NCI-H1694 (cell line): ENCODE results near the gene CEBPB.
"Not testable (repeated sequence)": the region's sequence is repeated elsewhere in the genome, so short reads cannot be mapped to it uniquely, and the experiment has no call there.

ENCODE experiments used
- DNase-seq: peaks from one replicate; lab custom pipeline; 2025; lab: John Stamatoyannopoulos, UW

Gene CEBPB

DNA sequence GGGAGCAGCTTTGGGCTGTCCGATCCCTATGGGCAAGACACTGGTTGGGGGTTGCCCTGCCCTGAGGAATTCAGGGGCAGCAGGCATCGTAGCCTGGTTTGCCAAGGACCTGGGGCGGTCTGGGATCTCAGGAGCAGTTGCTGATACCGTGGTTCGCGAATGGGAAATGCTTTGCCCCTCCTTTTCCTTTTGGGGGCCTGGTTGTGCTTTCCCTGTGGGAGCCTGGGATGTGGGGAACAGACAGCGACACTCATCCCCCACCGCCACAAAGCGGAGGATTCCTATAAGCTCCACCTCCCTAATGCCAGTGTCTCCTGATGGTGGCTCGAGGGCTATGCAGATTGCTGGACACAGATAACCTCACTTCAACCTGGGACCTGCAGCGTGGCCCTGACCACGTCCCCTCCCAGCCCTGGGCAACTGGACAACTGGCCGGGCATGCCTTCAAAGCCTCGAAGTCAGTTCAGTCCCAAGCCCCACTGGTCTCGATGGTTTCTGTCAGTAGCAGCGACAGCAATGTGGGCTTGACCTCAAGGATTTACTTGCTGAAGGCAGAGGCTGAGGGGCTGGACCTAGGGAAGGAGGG lies 3.3 kb downstream of the CEBPB start:
- no peak for DNase-seq

DNA sequence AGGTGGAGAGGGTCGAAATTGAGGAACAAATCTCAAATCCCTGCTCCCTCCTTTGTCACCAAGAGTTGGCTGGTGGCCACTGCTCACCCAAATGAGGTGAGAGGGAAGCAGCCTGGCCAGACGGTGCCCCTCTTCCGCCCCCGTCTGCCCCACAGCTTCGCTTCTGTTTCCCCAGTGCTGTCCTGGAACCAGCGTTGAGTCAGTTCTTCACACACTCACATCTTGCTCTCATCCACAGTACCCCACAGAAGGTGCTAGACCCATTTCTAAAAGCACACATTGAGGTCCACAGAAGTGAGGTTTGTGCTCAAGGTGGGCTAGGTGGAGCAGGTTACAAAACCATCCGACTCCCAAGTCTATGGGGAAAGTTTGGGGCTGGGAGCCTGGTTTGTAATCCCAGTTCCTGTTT lies 3.8 kb downstream of the CEBPB start:
- no peak for DNase-seq

DNA sequence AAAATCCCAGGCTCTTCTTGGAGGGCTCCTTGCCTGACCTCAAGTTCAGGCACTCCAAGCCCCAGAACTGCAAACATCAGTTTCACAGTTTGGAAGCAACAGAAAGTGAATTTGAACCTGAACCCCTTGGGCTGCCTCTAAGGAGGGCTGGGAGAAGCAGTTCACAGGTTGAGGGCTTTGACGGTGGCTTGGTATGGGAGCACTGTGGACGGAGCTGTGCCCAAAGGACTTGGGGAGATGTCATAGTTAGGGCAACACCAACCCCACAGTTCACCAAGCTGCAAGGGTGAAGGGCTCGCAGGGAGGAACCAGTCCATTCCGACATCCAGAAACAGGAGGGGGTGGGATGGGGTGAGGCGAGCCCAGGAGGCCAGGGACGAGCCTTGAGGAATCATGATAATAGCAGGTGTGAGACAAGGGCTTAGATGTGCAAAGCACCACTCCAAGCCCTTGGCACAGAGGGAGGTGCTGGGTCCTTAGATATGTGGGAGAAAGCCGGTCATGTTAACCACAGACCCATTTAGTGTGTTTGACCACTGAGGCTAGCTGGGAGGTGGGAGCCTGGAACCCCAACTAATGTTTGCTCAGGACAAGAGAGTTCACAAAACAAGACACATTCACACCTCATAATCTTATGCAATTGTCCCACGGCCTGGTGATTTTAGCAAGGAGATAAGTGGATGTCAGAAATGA lies 4.3 kb downstream of the CEBPB start:
- no peak for DNase-seq

DNA sequence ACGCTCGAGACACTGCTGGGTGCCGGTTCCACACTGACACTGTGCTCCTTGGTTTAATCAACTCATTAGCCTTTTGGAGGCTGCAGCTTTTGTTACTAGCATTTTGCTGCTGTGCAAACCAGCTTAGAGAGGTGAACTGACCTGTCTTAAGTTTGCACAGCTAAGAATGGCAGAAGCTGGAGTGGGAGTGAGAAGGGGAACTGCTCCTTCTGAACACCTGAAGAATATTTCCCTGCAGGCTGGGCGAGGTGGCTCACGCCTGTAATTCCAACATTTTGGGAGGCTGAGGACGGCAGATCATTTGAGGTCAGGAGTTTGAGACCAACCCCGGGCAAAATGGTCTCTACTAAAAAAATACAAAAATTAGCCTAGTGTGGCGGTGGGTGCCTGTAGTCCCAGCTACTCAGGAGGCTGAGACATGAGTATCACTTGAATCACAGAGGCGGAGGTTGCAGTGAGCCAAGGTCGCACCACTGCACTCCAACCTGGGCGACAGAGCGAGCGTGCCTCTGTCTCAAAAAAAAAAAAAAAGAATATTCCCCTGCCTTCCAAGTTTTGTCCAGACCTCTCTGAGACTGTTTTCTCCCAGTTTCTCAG lies 5.0 kb downstream of the CEBPB start:
- DNase-seq = no peak

DNA sequence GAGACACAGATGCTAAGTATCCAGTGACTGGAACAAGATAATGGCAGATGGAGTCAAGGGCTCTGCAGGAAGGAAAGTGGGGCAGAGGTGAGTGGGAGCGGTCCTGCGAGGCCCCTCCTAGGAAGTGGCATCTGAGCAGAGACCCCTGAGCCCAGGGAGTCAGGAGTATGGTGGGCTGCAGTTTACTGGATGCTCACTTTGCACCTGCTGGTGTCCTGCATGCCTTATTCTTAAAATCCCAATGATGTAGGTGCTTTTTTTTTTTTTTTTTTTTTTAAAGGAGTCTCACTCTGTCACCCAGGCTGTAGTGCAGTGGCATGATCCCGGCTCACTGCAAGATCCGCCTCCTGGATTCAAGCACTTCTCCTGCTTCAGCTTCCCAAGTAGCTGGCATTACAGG lies 5.6 kb downstream of the CEBPB start:
- no peak for DNase-seq

DNA sequence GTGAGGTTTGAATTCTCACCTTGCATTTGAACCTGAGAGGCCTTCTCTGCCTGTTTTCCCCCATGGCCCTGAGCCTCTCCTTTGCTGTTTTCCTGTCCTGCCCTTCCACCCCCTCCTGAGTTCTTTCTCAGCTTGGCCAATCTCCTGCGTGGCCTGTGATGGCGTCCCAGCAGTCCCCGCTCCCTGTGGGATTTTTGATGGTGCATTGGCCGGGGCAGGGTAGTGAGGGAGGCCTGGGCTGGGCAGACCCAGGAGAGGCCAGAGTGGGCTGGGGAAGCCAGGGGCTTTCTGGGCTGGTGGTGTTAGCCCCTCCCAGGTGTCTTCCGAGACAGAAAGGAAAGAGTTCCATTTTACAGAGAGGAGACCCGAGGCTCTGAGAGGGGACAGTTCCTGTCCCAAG lies 6.3 kb downstream of the CEBPB start:
- DNase-seq = no peak

DNA sequence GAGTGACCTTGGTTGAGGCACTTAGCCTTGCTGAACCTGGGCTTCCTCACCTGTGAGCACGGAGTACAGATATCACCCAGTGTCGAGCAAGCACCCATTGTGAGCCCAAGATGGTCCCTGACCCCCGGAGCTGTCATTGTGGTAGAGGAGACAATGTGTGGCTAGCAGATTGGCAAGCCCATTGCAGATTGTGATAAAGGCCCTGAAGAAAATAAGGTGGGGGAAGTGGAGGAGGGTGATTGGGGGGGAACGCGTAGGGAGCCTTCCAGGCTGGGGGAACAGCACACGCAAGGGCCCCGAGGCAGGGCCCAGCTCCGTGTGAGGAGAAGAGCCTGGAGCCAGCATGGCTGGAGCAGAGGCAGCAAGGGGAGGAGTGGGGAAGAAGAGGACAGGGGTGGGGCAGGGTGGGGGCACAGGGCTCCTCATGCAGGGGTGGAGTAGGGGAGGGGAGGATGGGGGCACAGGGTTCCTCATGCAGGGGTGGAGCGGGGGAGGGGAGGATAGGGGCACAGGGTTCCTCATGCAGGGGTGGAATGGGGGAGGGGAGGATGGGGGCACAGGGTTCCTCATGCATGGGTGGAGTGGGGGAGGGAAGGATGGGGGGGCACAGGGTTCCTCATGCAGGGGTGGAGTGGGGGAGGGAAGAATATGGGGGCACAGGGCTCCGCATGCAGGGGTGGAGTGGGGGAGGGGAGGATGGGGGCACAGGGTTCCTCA lies 7.0 kb downstream of the CEBPB start:
- no peak for DNase-seq

DNA sequence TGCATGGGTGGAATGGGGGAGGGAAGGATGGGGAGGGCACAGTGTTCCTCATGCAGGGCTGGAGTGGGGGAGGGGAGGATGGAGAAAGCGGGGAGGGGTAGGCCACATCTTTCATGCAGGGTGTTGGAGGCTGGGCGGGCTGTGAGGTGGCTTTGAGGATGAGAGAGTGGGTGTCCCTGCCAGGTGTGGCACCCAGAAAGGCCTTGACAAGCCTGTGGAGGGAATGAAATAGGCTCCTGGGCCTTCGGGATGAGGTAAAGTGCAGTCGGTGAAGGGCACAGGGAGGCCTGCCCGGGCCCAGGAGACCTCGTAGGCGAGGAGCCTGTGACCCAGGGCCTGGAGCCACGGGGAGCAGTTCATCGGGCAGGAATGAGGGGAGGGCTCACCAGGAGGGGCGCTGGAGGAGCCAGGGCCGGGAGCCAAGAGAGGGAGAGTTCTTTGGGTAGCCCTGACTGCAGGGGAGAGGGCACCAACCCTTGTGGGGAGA lies 7.6 kb downstream of the CEBPB start:
- no peak for DNase-seq

DNA sequence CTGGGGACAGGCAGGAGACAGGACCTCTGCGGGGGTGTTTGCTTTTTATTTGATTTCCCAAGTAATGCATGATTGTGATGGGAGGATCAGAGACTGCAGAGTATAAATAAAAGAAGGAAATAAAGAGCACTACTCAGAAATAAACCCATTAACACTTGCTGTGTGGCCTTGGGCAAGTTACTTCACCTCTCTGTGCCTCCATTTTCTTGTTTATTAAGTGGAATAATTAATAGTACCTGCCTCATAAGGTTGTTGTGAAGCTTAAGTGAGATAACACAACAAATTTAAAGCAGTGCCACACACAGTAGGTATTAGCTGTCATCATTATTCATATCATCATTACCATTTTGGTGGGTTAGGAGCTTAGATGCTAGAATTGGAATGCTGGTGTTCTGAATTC lies 8.1 kb downstream of the CEBPB start:
- DNase-seq = no peak

DNA sequence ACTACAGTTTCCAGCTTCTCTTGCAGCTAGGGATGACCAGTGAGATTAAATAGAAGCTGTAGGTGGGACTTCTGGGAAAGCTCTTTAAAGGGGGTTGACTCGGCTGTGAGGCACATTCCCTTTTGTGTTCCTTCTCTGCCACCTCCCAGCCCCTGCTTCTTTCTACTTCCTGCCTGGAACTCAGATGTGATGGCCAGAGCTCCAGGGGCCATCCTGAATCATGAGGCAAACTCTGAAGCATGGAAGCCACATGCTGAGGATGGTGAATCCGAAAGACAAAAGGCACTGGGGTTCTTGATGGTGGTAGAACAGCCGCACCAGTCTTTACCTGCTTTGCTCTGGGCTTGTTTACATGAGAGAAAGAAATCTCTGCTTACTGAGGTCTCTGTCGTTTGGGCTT lies 9.1 kb downstream of the CEBPB start:
- no peak for DNase-seq

DNA sequence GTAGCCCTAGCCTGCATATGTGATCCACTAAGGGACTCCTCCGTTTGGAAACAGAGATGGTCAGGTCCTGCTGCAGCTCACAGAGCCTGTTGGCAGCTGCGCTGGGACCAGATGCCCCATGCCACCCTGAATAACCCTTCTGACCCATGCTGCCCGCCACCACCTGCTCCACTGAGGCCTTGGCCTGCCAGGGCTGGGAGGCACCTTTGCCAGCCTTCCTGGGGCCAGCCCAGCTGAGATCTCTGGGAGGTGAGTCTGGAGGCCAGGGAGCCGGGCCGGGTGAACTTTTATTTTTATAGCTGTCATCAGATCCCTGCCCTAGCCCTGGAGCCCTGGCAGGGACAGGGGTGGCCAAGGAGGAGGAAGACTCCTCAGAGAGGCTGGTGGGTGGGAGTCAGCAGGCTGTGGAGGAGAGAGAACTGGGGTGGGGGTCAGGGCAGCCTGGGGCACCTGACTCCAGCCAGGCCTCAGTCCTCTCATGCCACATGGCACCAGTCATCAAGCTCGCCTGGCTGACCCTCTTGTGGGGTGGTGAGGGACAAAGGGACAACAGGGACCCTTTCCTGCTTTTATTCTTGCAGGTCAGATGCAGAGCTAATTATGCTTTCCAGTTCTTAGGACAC lies 10.0 kb downstream of the CEBPB start:
- DNase-seq = no peak

DNA sequence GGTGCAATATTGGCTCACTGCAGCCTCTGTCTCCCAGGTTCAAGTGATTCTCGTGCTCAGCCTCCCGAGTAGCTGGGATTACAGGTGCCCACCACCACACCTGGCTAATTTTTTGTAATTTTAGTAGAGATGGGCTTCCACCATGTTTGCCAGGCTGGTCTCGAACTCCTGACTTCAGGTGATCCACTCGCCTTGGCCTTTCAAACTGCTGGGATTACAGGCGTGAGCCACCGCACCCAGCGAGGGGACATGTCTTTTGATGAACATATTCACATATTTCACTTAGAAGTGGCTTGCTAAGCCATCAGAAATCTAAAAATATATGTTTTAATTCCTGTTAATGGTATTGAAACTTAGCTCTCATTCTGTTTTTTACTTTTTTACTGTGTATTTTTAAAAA lies 11.1 kb downstream of the CEBPB start:
- not testable (repeated sequence) for DNase-seq

DNA sequence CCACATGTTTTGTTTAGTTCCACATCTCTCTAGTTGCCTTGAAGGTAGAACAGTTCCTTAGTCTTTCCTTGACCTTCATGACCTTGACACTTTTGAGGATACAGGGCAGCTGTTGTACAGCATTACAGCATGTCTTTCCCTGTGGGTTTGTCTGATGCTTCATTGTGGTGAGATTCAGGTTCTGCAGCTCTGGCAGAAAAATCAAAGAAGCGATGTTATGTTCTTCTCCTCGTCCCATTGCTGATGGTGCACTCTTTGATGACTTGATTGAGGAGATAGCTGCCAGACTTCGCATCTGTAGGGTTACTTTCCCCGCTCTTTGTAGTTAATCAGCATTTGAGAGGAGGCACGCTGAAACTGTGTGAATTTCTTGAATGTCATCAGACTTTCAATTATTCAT lies 12.0 kb downstream of the CEBPB start:
- DNase-seq = no peak

DNA sequence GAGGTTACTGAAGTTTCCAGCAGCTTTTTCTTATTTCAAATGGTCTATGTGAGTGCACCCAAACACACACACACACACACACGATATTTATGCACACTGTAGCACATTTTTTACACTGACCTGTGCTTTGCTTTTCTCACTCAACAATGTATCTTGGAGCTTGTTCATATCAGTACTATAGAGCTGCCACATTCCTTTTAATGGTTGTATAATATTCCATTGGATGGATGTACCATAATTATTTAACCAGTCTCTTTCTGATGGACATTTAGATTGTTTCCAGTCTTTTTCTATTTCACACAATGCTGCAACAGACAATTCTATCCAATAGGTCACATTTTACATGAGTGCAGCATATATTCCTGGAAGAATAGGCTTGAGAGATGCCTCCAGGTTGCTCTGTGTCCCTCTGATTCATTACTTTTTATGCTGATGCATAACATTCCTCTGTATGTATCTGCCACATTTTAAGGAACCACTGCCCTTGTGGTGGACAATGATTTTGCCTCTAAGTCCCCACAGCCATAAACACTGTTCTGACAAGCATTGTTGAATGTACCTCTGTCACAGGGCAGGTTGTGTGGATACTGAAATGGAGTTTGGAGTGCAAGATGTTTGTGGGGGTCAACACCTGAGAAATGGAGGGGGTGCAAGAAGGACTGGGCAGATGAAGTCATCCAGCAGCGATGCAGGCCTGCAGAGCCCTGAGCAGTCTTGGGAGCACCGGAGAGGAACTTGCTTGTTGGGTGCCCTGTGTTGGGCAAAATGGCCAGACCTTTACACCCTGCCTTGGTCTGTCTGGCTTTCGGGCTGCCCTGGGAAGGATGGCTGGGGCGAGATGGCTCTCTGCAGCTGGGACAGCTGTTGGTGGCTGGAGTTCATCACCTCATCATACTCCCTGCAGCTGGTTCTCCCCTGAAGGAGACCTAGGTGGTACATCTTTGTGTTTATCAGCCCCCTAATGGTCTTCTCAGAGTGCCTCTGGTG lies 13.6 kb downstream of the CEBPB start:
- DNase-seq = no peak

DNA sequence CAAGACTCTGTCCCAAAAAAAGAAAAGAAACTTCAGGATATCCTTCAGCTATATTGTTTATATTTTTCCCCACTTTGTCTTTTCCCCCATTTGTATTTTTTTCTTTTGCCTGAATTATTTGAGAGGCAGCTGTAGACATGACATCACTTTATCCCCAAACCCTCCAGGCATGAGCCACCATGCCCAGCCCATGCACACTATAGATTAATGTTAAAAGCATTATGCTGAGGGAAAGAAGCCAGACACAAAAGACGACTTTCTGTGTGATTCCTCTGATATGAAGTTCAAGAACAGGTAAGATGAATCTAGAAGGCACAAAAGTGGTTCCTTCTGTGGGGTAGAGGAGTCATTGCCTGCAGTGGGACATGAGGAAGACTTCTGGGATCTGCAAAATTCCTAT lies 16.4 kb downstream of the CEBPB start:
- no peak for DNase-seq

DNA sequence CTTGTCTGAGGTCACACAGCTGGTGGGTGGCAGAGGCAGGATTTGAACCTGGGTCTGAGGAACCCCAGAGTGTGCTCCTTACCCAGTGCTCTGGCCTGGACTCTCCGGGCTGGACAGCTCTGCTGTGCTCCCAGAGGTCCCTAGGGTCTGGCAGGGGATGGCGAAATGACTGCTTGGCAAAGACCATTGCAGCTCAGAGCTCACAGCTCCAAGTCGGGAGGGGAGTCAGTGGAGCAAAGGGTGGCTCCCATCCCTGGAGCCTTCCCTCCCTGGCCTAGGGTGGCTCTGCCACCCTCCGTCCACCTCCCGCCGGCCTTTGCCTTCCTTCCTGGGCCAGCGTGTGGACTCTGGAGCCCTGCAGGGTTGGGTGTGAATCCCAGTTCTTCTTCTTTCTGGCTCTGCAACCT lies 17.5 kb downstream of the CEBPB start:
- no peak for DNase-seq

DNA sequence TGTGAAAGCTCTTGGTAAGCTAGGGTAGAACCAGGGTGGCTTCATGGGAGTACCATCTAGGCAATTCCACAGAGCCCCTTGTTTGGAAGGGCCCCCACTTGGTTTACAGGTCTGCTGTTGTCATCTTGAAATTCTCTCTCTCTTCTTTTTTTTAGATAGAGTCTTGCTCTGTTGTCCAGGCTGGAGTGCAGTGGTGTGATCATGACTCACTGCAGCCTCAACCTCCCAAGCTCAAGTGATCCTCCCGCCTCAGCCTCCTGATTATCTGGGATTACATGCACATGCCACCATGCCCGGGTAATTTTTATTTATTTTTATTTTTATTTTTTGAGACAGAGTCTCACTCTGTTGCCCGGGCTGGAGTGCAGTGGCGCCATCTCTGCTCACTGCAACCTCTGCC lies 18.2 kb downstream of the CEBPB start:
- DNase-seq = not testable (repeated sequence)

DNA sequence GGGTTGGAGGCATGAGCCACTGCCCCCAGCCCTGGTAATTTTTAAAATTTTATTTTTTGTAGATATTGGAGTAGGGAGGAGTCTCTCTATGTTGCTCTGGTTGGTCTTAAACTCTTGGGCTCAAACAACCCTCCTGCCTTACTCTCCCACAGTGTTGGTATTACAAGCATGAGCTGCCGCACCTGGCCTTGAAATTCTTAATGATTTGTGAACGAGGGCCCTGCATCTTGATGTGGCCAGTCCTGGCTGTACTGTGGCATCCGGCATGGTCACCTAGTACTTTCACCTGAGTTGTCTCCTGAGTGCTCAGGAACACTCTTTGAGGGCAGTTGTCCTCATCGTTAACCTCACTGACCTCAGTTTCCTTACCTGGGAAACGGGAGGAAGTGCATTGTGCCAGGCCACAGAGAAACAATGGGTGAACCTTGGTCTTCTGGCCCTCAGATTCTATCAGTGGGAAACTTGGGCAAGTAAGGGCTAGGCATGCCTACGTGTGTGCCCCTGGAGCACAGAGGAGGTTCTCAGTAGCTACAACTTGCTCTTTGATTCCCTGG lies 19.5 kb downstream of the CEBPB start:
- DNase-seq = no peak

DNA sequence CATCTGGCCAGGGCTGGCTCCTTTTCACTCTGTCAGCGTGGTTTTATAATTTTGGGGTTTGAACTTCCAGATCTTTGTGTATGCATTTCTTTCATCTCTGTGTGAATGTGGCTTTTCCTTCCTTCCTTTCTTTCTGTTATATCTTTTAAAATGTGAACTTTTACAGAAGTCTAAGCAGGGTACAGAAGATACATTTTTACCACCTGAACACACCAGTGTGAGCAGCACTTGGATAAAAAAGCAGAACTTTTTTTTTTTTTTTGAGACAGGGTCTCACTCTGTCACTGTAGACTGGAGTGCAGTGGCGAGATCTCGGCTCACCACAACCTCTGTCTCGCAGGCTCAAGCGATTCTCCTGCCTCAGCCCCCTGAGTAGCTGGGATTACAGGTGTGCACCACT lies 20.5 kb downstream of the CEBPB start:
- no peak for DNase-seq

DNA sequence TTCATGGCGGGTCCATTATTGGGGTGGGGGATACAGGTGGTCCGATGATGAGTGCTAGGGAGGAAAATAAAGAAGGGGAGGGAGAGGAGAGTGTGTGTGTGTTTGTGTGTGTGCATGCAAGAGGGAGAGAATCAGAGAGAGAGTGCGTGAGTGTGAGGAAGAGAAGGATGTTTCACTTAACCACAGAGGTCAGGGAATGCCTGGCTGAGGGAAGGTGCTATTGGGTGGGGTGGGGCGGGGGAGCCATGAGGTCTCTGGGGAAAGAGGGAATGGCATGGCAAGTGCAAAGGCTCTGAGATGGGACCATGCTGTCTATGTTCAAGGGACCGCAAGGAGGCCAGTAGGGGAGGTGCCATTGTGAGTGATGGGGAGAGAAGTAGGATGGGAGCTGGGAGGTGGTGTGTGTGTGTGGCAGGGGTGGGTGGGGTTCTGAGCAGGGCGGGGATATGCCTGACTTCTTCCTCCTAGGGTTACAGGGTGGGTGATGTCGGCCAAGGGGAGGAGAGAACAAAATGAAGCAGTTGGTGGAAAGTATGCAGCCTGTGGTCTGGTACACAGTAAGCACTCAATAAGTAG lies 23.0 kb downstream of the CEBPB start:
- DNase-seq = no peak
